H9 (cell line): ENCODE results near the gene GABRB1. TPM values are rescaled to one million over a fixed set of nuclear protein-coding genes. Genes with fewer than 3 reads are reported as not detected.

ENCODE experiments used
- DNase-seq: peaks from one replicate; pipeline ENCODE4 v3.0.0-alpha.2; 2017
- H2AFZ ChIP-seq: one replicate; pipeline ENCODE4 v1.6.1; 2013; ENCODE audit warnings: mild to moderate bottlenecking, low read length, control low read depth, moderate library complexity
- H2AK5ac ChIP-seq: 2 replicates; pipeline ENCODE4 v1.6.1; 2013; ENCODE audit warnings: low read length, control low read depth, mixed read lengths; ENCODE audit not compliant: insufficient read length
- H2BK120ac ChIP-seq: one replicate; pipeline ENCODE4 v1.6.1; 2013; ENCODE audit warnings: low read depth, mild to moderate bottlenecking, low read length, control low read depth, inconsistent platforms; ENCODE audit not compliant: poor library complexity, severe bottlenecking
- H2BK12ac ChIP-seq: 2 replicates; pipeline ENCODE4 v1.6.1; 2013; ENCODE audit warnings: low read length, control low read depth, mixed read lengths, low read depth; ENCODE audit not compliant: insufficient read length
- H2BK15ac ChIP-seq: 2 replicates; pipeline ENCODE4 v1.6.1; 2013; ENCODE audit warnings: low read depth, low read length, control low read depth
- H2BK20ac ChIP-seq: one replicate; pipeline ENCODE4 v1.6.1; 2013; ENCODE audit warnings: low read depth, mild to moderate bottlenecking, low read length, control low read depth, inconsistent platforms; ENCODE audit not compliant: poor library complexity, severe bottlenecking
- H2BK5ac ChIP-seq: 2 replicates; pipeline ENCODE4 v1.6.1; 2013; ENCODE audit warnings: low read length, control low read depth, mixed read lengths; ENCODE audit not compliant: insufficient read length
- H3K14ac ChIP-seq: 2 replicates; pipeline ENCODE4 v1.6.1; 2013; ENCODE audit warnings: low read length, control low read depth; ENCODE audit not compliant: insufficient read depth
- H3K18ac ChIP-seq: 2 replicates; pipeline ENCODE4 v1.6.1; 2013; ENCODE audit warnings: low read depth, mild to moderate bottlenecking, mixed read lengths, low read length, control low read depth; ENCODE audit not compliant: insufficient read length
- H3K23ac ChIP-seq: 2 replicates; pipeline ENCODE4 v1.6.1; 2013; ENCODE audit warnings: low read length, control low read depth, mixed read lengths, low read depth; ENCODE audit not compliant: insufficient read length
- H3K23me2 ChIP-seq: 2 replicates; pipeline ENCODE4 v1.6.1; 2013; ENCODE audit warnings: low read depth, mild to moderate bottlenecking, mixed read lengths, low read length, control low read depth; ENCODE audit not compliant: insufficient read length, poor library complexity, severe bottlenecking
- H3K27ac ChIP-seq: 2 replicates; pipeline ENCODE4 v1.5.1; 2013; ENCODE audit warnings: low read length, control low read depth, mixed read lengths, low read depth; ENCODE audit not compliant: insufficient read length
- H3K27me3 ChIP-seq: 2 replicates; pipeline ENCODE4 v1.6.1; 2013; ENCODE audit warnings: low read length, control low read depth, inconsistent platforms; ENCODE audit not compliant: insufficient read depth
- H3K4ac ChIP-seq: 2 replicates; pipeline ENCODE4 v1.6.1; 2013; ENCODE audit warnings: low read depth, mild to moderate bottlenecking, control low read depth, inconsistent platforms, low read length, moderate library complexity
- H3K4me1 ChIP-seq: 2 replicates; pipeline ENCODE4 v1.6.1; 2013; ENCODE audit warnings: low read length, control low read depth, inconsistent platforms; ENCODE audit not compliant: insufficient read depth
- H3K4me2 ChIP-seq: 2 replicates; pipeline ENCODE4 v1.6.1; 2013; ENCODE audit warnings: low read length, control low read depth, mixed read lengths; ENCODE audit not compliant: insufficient read length, insufficient read depth
- H3K56ac ChIP-seq: 2 replicates; pipeline ENCODE4 v1.6.1; 2013; ENCODE audit warnings: low read depth, mild to moderate bottlenecking, mixed read lengths, low read length, control low read depth; ENCODE audit not compliant: insufficient read length
- H3K79me1 ChIP-seq: 2 replicates; pipeline ENCODE4 v1.6.1; 2013; ENCODE audit warnings: low read depth, mild to moderate bottlenecking, moderate library complexity, low read length, control low read depth, inconsistent platforms; ENCODE audit not compliant: insufficient read depth, poor library complexity, severe bottlenecking
- H3K79me2 ChIP-seq: 2 replicates; pipeline ENCODE4 v1.6.1; 2013; ENCODE audit warnings: low read length, control low read depth, inconsistent platforms; ENCODE audit not compliant: insufficient read depth
- H3K9ac ChIP-seq: 2 replicates; pipeline ENCODE4 v1.6.1; 2013; ENCODE audit warnings: low read length, control low read depth, mixed read lengths; ENCODE audit not compliant: insufficient read length; ENCODE audit errors: extremely low read depth
- H3K9me3 ChIP-seq: one replicate; pipeline ENCODE4 v1.6.1; 2013; ENCODE audit warnings: low read depth, low read length, inconsistent platforms; ENCODE audit not compliant: control insufficient read depth
- H3T11ph ChIP-seq: one replicate; pipeline ENCODE4 v1.6.1; 2013; ENCODE audit warnings: mild to moderate bottlenecking, low read length, control low read depth, inconsistent platforms
- H4K20me1 ChIP-seq: one replicate; pipeline ENCODE4 v1.6.1; 2013; ENCODE audit not compliant: control insufficient read depth, insufficient read length, insufficient read depth
- H4K5ac ChIP-seq: 2 replicates; pipeline ENCODE4 v1.6.1; 2013; ENCODE audit warnings: low read depth, mild to moderate bottlenecking, mixed read lengths, low read length, control low read depth; ENCODE audit not compliant: insufficient read length
- H4K8ac ChIP-seq: replicated peaks from 2 replicates; pipeline ENCODE4 v1.6.1; 2013; ENCODE audit warnings: low read length, control low read depth, mixed read lengths, low read depth; ENCODE audit not compliant: insufficient read length
- H4K91ac ChIP-seq: 2 replicates; pipeline ENCODE4 v1.6.1; 2013; ENCODE audit warnings: low read depth, mild to moderate bottlenecking, moderate library complexity, mixed read lengths, low read length, control low read depth; ENCODE audit not compliant: insufficient read length
- H3K27ac Mint-ChIP-seq, 3 experiments: 2 replicates in 2 of 3; 3 replicates in 1 of 3; pipeline ENCODE4 v1.8.0; 2020 to 2021; ENCODE audit warnings: mixed read lengths in 3 of 3, mild to moderate bottlenecking in 1 of 3, moderate library complexity in 1 of 3
- H3K27me3 Mint-ChIP-seq: 2 replicates; pipeline ENCODE4 v1.8.0; 2021; ENCODE audit warnings: low read depth, mild to moderate bottlenecking, moderate library complexity, mixed read lengths
- H3K36me3 Mint-ChIP-seq, 3 experiments: 2 replicates in 2 of 3; 3 replicates in 1 of 3; pipeline ENCODE4 v1.8.0; 2020 to 2021; ENCODE audit warnings: low read depth in 3 of 3, mixed read lengths in 3 of 3; ENCODE audit not compliant: insufficient read depth in 1 of 3
- H3K4me1 Mint-ChIP-seq, 2 experiments: 2 replicates each; pipeline ENCODE4 v1.8.0; 2020; ENCODE audit warnings: mixed read lengths in 2 of 2
- H3K4me3 Mint-ChIP-seq, 2 experiments: 2 replicates in 1 of 2; 3 replicates in 1 of 2; pipeline ENCODE4 v1.8.0; 2020 to 2021; ENCODE audit warnings: mild to moderate bottlenecking in 2 of 2, mixed read lengths in 2 of 2, moderate library complexity in 1 of 2
- H3K9me3 Mint-ChIP-seq, 2 experiments: 2 replicates in 1 of 2; 3 replicates in 1 of 2; pipeline ENCODE4 v1.8.0; 2020; ENCODE audit warnings: mild to moderate bottlenecking in 2 of 2, mixed read lengths in 2 of 2, moderate library complexity in 1 of 2
- CTCF ChIP-seq: fragments of 200-600 bp; sonication (generic); conservative IDR thresholded peaks from 3 replicates; pipeline ENCODE4 v1.8.0; 2021; ENCODE audit warnings: antibody characterized with exemption, mild to moderate bottlenecking
- WGBS: extraction: QIAGEN DNeasy Blood & Tissue Kit; methylation state at CpG from one replicate; pipeline ENCODE4 v1.1.7; 2013; ENCODE audit warnings: missing lambda C conversion rate, low lambda C conversion rate, mixed read lengths; ENCODE audit not compliant: insufficient read length; ENCODE audit errors: extremely low coverage; 5-methylcytosine and 5-hydroxymethylcytosine counted together
- total RNA-seq: library from RNA; stranded (reverse); gene quantifications from 2 replicates; pipeline ENCODE4 v1.2.1, GENCODE V29; 2021

GABRB1 gene
- total RNA-seq, 1 experiment from 2014 or later: 0.39 TPM

DNA sequence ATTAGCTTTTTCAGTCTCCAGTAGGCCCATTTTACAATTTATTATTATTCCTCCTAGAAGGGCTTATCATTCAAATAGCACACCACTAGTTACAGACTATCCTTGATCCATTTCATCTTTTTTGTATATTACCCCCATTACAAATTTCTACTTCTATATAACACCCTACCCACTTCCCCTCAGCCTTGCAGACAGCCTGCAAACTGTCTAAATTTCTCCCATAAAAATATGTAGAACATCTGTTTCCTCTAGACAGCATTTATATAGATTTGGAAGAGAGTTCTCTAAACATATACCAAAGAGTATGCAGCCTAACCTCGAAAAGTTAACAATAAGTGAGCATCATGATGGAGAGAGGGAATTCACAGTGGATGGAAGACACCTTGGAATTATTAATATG lies 401.4 kb downstream of the GABRB1 start:
- H3K9me3 ChIP-seq: no peaks in the 10 kb centered on the region
- no peak for DNase-seq
- H3K14ac ChIP-seq: no peak overlapping the region
- H4K91ac ChIP-seq: no peak overlapping the region
- Mint-ChIP-seq H3K27ac (no peak overlapping the region), H3K4me1 (no peaks in the 10 kb centered on the region), H3K27me3 (no peaks in the 10 kb centered on the region), H3K9me3 (no peaks in the 10 kb centered on the region; a peak in 1 of 5 replicates), H3K36me3 (no peaks in the 10 kb centered on the region), H3K4me3 (no peak overlapping the region)
- H4K5ac ChIP-seq: no peak overlapping the region
- H3K9ac ChIP-seq: no peak overlapping the region
- no peak overlapping the region for H2AK5ac ChIP-seq
- H3K79me2 ChIP-seq: no peaks in the 10 kb centered on the region
- H3K27ac ChIP-seq: no peak overlapping the region
- H3K56ac ChIP-seq: no peak overlapping the region
- H3K27me3 ChIP-seq: no peaks in the 10 kb centered on the region
- no CpG with 5 or more reads among the region's 1 CpG for WGBS
- H3K4me2 ChIP-seq: no peak overlapping the region
- no peak overlapping the region for H3K4ac ChIP-seq
- H4K8ac ChIP-seq: no peak overlapping the region
- no peak overlapping the region for H3K18ac ChIP-seq
- no peak overlapping the region for H2BK120ac ChIP-seq
- no peak overlapping the region for H2BK12ac ChIP-seq
- no peak for TF ChIP-seq CTCF
- H3K79me1 ChIP-seq: no peaks in the 10 kb centered on the region
- no peak overlapping the region for H3K23ac ChIP-seq
- no peaks in the 10 kb centered on the region for H4K20me1 ChIP-seq
- H2BK15ac ChIP-seq: no peak overlapping the region
- no peak overlapping the region for H2BK5ac ChIP-seq
- H2AFZ ChIP-seq: no peak overlapping the region
- H3T11ph ChIP-seq: no peak overlapping the region
- H3K23me2 ChIP-seq: no peaks in the 10 kb centered on the region
- H3K4me1 ChIP-seq: no peaks in the 10 kb centered on the region
- H2BK20ac ChIP-seq: no peak overlapping the region
